IMR-90 (cell line): ENCODE measurements around the gene TCF25. TPM values are rescaled to one million over a fixed set of nuclear protein-coding genes. Genes with fewer than 3 reads are reported as not detected.

Experiments
- ATAC-seq: fragments of 200-7000 bp; cut with Tn5 transposase; 2 replicates; pipeline ENCODE4 v1.9.1; 2020; ENCODE audit warnings: low read depth, mild to moderate bottlenecking, moderate library complexity
- BruUV-seq: library from RNA; stranded (reverse); fragments of 400-500 nt; replicated peaks from 2 replicates; lab custom pipeline; 2021; lab: Mats Ljungman, UMichigan
- CTCF ChIA-PET: fragments of 300-600 bp; formaldehyde crosslinking; extraction: SDS; loops from one replicate; lab custom pipeline; 2021; ENCODE audit warnings: antibody characterized with exemption; lab: Yijun Ruan, JAX
- POLR2A ChIA-PET: fragments of 300-600 bp; sonication (Branson Sonifier 250); formaldehyde crosslinking; loops from one replicate; lab custom pipeline; 2022; ENCODE audit warnings: antibody characterized with exemption; ENCODE audit not compliant: unreplicated experiment; lab: Charles Lee
- DNase-seq: peaks from one replicate; pipeline ENCODE4 v3.0.0; 2013
- H2AFZ ChIP-seq: replicated peaks from 2 replicates; pipeline ENCODE3; 2013; ENCODE audit warnings: low read length, mild to moderate bottlenecking; ENCODE audit not compliant: poor library complexity
- H2AK5ac ChIP-seq: 2 replicates; pipeline ENCODE4 v1.6.1; 2013; ENCODE audit warnings: low read depth, low read length, inconsistent platforms
- H2AK9ac ChIP-seq: replicated peaks from 2 replicates; pipeline ENCODE3; 2013; ENCODE audit warnings: mild to moderate bottlenecking, low read depth, low read length, moderate library complexity; ENCODE audit not compliant: poor library complexity
- H2BK120ac ChIP-seq: 2 replicates; pipeline ENCODE4 v1.6.1; 2013; ENCODE audit warnings: low read depth, low read length, inconsistent platforms
- H2BK15ac ChIP-seq: 3 replicates; pipeline ENCODE4 v1.6.1; 2013; ENCODE audit warnings: low read depth, low read length, inconsistent platforms
- H2BK20ac ChIP-seq: 2 replicates; pipeline ENCODE4 v1.6.1; 2013; ENCODE audit warnings: low read depth, mild to moderate bottlenecking, inconsistent platforms, low read length, moderate library complexity
- H2BK5ac ChIP-seq: 2 replicates; pipeline ENCODE4 v1.6.1; 2013; ENCODE audit warnings: mild to moderate bottlenecking, low read depth, low read length, inconsistent platforms; ENCODE audit not compliant: poor library complexity, severe bottlenecking
- H3K14ac ChIP-seq: replicated peaks from 2 replicates; pipeline ENCODE4 v1.6.1; 2013; ENCODE audit warnings: low read depth, low read length, inconsistent platforms
- H3K18ac ChIP-seq: 2 replicates; pipeline ENCODE4 v1.6.1; 2013; ENCODE audit warnings: low read depth, low read length, control low read depth
- H3K23ac ChIP-seq: 2 replicates; pipeline ENCODE4 v1.6.1; 2013; ENCODE audit warnings: low read depth, low read length, inconsistent platforms
- H3K27ac ChIP-seq: 2 replicates; pipeline ENCODE4 v1.5.1; 2013; ENCODE audit warnings: mild to moderate bottlenecking, control low read depth, low read length; ENCODE audit not compliant: insufficient read depth
- H3K27me3 ChIP-seq: 2 replicates; pipeline ENCODE4 v1.6.1; 2013; ENCODE audit warnings: low read length; ENCODE audit not compliant: control insufficient read depth, insufficient read depth
- H3K36me3 ChIP-seq: 2 replicates; pipeline ENCODE4 v1.6.1; 2013; ENCODE audit warnings: low read length, mixed read lengths; ENCODE audit not compliant: control insufficient read depth, insufficient read depth
- H3K4ac ChIP-seq: 2 replicates; pipeline ENCODE4 v1.6.1; 2013; ENCODE audit warnings: low read depth, low read length, inconsistent platforms
- H3K4me1 ChIP-seq: 2 replicates; pipeline ENCODE4 v1.6.1; 2013; ENCODE audit warnings: low read length, mixed read lengths; ENCODE audit not compliant: control insufficient read depth, insufficient read depth
- H3K4me2 ChIP-seq: 2 replicates; pipeline ENCODE4 v1.6.1; 2013; ENCODE audit warnings: low read depth, mild to moderate bottlenecking, control low read depth, low read length, moderate library complexity
- H3K4me3 ChIP-seq: 2 replicates; pipeline ENCODE4 v1.5.1; 2013; ENCODE audit warnings: low read depth, mild to moderate bottlenecking, control low read depth, low read length, moderate library complexity; ENCODE audit not compliant: insufficient read depth
- H3K56ac ChIP-seq: 2 replicates; pipeline ENCODE4 v1.6.1; 2013; ENCODE audit warnings: low read length, inconsistent platforms; ENCODE audit not compliant: insufficient read depth; ENCODE audit errors: extremely low read depth
- H3K79me1 ChIP-seq, 2 experiments: 2 replicates each; pipeline ENCODE4 v1.6.1; 2013; ENCODE audit warnings: low read length in 2 of 2, inconsistent platforms in 1 of 2, low read depth in 1 of 2
- H3K9ac ChIP-seq: 2 replicates; pipeline ENCODE4 v1.6.1; 2013; ENCODE audit warnings: low read depth, low read length, control low read depth
- H3K9me1 ChIP-seq: 2 replicates; pipeline ENCODE4 v1.6.1; 2013; ENCODE audit warnings: low read length, inconsistent platforms; ENCODE audit not compliant: insufficient read depth
- H3K9me3 ChIP-seq: 2 replicates; pipeline ENCODE4 v1.6.1; 2013; ENCODE audit warnings: low read length; ENCODE audit not compliant: control insufficient read depth, insufficient read depth
- H4K20me1 ChIP-seq: 2 replicates; pipeline ENCODE4 v1.6.1; 2013; ENCODE audit warnings: low read length, inconsistent platforms; ENCODE audit not compliant: insufficient read depth
- H4K5ac ChIP-seq: 2 replicates; pipeline ENCODE4 v1.6.1; 2013; ENCODE audit warnings: mild to moderate bottlenecking, low read depth, low read length, control low read depth
- H4K8ac ChIP-seq, 2 experiments: 2 replicates each; pipeline ENCODE4 v1.6.1; 2013; ENCODE audit warnings: low read depth in 2 of 2, low read length in 2 of 2, control low read depth in 1 of 2, inconsistent platforms in 1 of 2
- H4K91ac ChIP-seq: 2 replicates; pipeline ENCODE4 v1.6.1; 2013; ENCODE audit warnings: low read depth, low read length, inconsistent platforms; ENCODE audit not compliant: insufficient read depth
- BHLHE40 ChIP-seq: fragments of 150-350 bp; IDR thresholded peaks from 2 replicates; pipeline ENCODE4 v1.6.1; 2016; ENCODE audit warnings: mild to moderate bottlenecking, low read depth, low read length
- CEBPB ChIP-seq: IDR thresholded peaks from 2 replicates; pipeline ENCODE4 v1.6.1; 2012; ENCODE audit warnings: low read depth, low read length, improper control_type of control experiment
- CHD1 ChIP-seq: IDR thresholded peaks from 2 replicates; pipeline ENCODE4 v1.6.1; 2012; ENCODE audit warnings: low read depth, low read length, improper control_type of control experiment
- MAFK ChIP-seq: IDR thresholded peaks from 2 replicates; pipeline ENCODE4 v1.6.1; 2012; ENCODE audit warnings: low read depth, low read length, improper control_type of control experiment
- MAZ ChIP-seq: IDR thresholded peaks from 2 replicates; pipeline ENCODE4 v1.6.1; 2012; ENCODE audit warnings: low read depth, mild to moderate bottlenecking, low read length, improper control_type of control experiment, moderate library complexity, borderline replicate concordance
- MXI1 ChIP-seq: IDR thresholded peaks from 2 replicates; pipeline ENCODE4 v1.6.1; 2012; ENCODE audit warnings: low read depth, mild to moderate bottlenecking, low read length, moderate library complexity, borderline replicate concordance
- NFE2L2 ChIP-seq: fragments of 150-350 bp; IDR thresholded peaks from 2 replicates; pipeline ENCODE4 v1.6.1; 2016; ENCODE audit warnings: low read depth, mild to moderate bottlenecking, low read length
- POLR2A ChIP-seq: IDR thresholded peaks from 2 replicates; pipeline ENCODE4 v1.6.1; 2012; ENCODE audit warnings: mild to moderate bottlenecking, low read depth, low read length
- RAD21 ChIP-seq: IDR thresholded peaks from 2 replicates; pipeline ENCODE4 v1.6.1; 2012; ENCODE audit warnings: low read length, improper control_type of control experiment
- RCOR1 ChIP-seq: IDR thresholded peaks from 2 replicates; pipeline ENCODE4 v1.6.1; 2012; ENCODE audit warnings: mild to moderate bottlenecking, low read length, improper control_type of control experiment; ENCODE audit not compliant: insufficient replicate concordance
- RFX5 ChIP-seq: IDR thresholded peaks from 2 replicates; pipeline ENCODE4 v1.8.0; 2012; ENCODE audit warnings: low read depth, mild to moderate bottlenecking, low read length, moderate library complexity
- SMC3 ChIP-seq: fragments of 150-350 bp; IDR thresholded peaks from 2 replicates; pipeline ENCODE4 v1.6.1; 2016; ENCODE audit warnings: low read depth, mild to moderate bottlenecking, antibody characterized with exemption, low read length, moderate library complexity
- USF2 ChIP-seq: fragments of 150-350 bp; IDR thresholded peaks from 2 replicates; pipeline ENCODE4 v1.6.1; 2017; ENCODE audit warnings: mild to moderate bottlenecking, antibody characterized with exemption, low read length, low read depth
- WGBS, 2 experiments: methylation state at CpG; one replicate each; pipeline versions ENCODE4 v1.1.5 to v1.1.7; 2013; ENCODE audit warnings: missing lambda C conversion rate in 2 of 2; ENCODE audit not compliant: insufficient read length in 1 of 2; ENCODE audit errors: extremely low coverage in 2 of 2; 5-methylcytosine and 5-hydroxymethylcytosine counted together
- dilution Hi-C: fragments of 300-500 bp; cut with HindIII; formaldehyde crosslinking; loops from one replicate; pipeline ENCODE4 v1.14.3; 2018; ENCODE audit warnings: low sequenced_read_pairs; ENCODE audit not compliant: unreplicated experiment
- in situ Hi-C: fragments of 300-500 bp; cut with MboI; formaldehyde crosslinking; loops from 3 replicates; pipeline ENCODE4 v1.14.3; 2019; ENCODE audit warnings: low sequenced_read_pairs, inconsistent platforms, mixed read lengths
- intact Hi-C: fragments of 100-400 bp; cut with micrococcal nuclease; formaldehyde crosslinking; loops from 2 replicates; pipeline ENCODE4 v1.10.0; 2022
- polyA plus RNA-seq, 3 experiments: library from polyadenylated mRNA; depleted of rRNA; stranded (reverse); fragments of >200 nt; gene quantifications; 2 replicates each; pipeline ENCODE4 v1.2.3, GENCODE V29; 2012; ENCODE audit warnings: low replicate concordance in 1 of 3
- total RNA-seq: library from RNA; depleted of rRNA; stranded (reverse); fragments of >200 nt; gene quantifications from 2 replicates; pipeline ENCODE4 v1.2.3, GENCODE V29; 2012
- TF ChIP-seq, protein P1 (sequence below): conservative IDR thresholded peaks from 2 replicates; pipeline ENCODE4 v1.5.1; 2012; ENCODE audit warnings: mild to moderate bottlenecking, low read depth, low read length, improper control_type of control experiment
- TF ChIP-seq, protein P2 (sequence below): fragments of 150-350 bp; IDR thresholded peaks from 2 replicates; pipeline ENCODE4 v1.6.1; 2016; ENCODE audit warnings: low read depth, mild to moderate bottlenecking, low read length, moderate library complexity, borderline replicate concordance

The TCF25 gene
- total and polyA plus RNA-seq, 2 of the 4 experiments (the other 2 are of a cell fraction), result 127 to 184 TPM

GRCh38 chr16:89904606-89905510 is 31.5 kb downstream of the TCF25 start:
- H3K27me3 ChIP-seq, result no peaks in the 10 kb centered on the region
- no peak for ATAC-seq
- H2AFZ ChIP-seq, result no peak overlapping the region
- H3K56ac ChIP-seq, result no peak overlapping the region
- H4K8ac ChIP-seq, result no peak overlapping the region
- no peak overlapping the region for H3K4me2 ChIP-seq
- ChIA-PET CTCF (no interaction called here), POLR2A (no interaction called here)
- H3K27ac ChIP-seq, result no peak overlapping the region
- no peak overlapping the region for H2BK20ac ChIP-seq
- dilution Hi-C loops (no loop called here), in situ Hi-C loops (no loop called here), intact Hi-C loops (no loop called here)
- no peaks in the 10 kb centered on the region for H3K9me3 ChIP-seq
- H3K9ac ChIP-seq, result no peak overlapping the region
- H4K91ac ChIP-seq, result no peak overlapping the region
- DNase-seq, result no peak
- BruUV-seq, result no TSS peak
- no peak overlapping the region for H2BK5ac ChIP-seq
- no peak overlapping the region for H3K23ac ChIP-seq
- no peak overlapping the region for H4K5ac ChIP-seq
- H2AK5ac ChIP-seq, result no peak overlapping the region
- H3K36me3 ChIP-seq, result peaks cover 69% of the 10 kb centered on the region
- no peaks in the 10 kb centered on the region; the same call in none of the 2 replicates for H4K20me1 ChIP-seq
- H3K9me1 ChIP-seq, result no peaks in the 10 kb centered on the region
- no peaks in the 10 kb centered on the region for H3K4me1 ChIP-seq
- TF ChIP-seq RFX5, result no peak
- TF ChIP-seq RCOR1, result no peak
- TF ChIP-seq BHLHE40, result no peak
- TF ChIP-seq NFE2L2, result no peak
- no peak for TF ChIP-seq MAZ
- no peak for TF ChIP-seq POLR2A
- TF ChIP-seq, protein P1, sequence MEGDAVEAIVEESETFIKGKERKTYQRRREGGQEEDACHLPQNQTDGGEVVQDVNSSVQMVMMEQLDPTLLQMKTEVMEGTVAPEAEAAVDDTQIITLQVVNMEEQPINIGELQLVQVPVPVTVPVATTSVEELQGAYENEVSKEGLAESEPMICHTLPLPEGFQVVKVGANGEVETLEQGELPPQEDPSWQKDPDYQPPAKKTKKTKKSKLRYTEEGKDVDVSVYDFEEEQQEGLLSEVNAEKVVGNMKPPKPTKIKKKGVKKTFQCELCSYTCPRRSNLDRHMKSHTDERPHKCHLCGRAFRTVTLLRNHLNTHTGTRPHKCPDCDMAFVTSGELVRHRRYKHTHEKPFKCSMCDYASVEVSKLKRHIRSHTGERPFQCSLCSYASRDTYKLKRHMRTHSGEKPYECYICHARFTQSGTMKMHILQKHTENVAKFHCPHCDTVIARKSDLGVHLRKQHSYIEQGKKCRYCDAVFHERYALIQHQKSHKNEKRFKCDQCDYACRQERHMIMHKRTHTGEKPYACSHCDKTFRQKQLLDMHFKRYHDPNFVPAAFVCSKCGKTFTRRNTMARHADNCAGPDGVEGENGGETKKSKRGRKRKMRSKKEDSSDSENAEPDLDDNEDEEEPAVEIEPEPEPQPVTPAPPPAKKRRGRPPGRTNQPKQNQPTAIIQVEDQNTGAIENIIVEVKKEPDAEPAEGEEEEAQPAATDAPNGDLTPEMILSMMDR, result no peak
- TF ChIP-seq CHD1, result no peak
- no peak for TF ChIP-seq CEBPB
- TF ChIP-seq SMC3, result no peak
- no peak for TF ChIP-seq RAD21
- TF ChIP-seq MXI1, result no peak
- TF ChIP-seq USF2, result no peak
- TF ChIP-seq MAFK, result no peak
- TF ChIP-seq, protein P2, sequence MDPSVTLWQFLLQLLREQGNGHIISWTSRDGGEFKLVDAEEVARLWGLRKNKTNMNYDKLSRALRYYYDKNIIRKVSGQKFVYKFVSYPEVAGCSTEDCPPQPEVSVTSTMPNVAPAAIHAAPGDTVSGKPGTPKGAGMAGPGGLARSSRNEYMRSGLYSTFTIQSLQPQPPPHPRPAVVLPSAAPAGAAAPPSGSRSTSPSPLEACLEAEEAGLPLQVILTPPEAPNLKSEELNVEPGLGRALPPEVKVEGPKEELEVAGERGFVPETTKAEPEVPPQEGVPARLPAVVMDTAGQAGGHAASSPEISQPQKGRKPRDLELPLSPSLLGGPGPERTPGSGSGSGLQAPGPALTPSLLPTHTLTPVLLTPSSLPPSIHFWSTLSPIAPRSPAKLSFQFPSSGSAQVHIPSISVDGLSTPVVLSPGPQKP, result no peak
- 90% methylated on average over 13 of the region's 31 CpGs; no CpG with 5 or more reads in 1 of the 2 experiments for WGBS, 2 experiments
- H3K79me1 ChIP-seq, result peaks cover 3 to 16% of the 10 kb centered on the region in 2 experiments; a peak in 3 of 4 replicates
- no peak overlapping the region for H3K18ac ChIP-seq
- H3K4me3 ChIP-seq, result no peak overlapping the region
- no peak overlapping the region for H3K14ac ChIP-seq
- H2BK15ac ChIP-seq, result no peak overlapping the region
- peak overlapping the region; percentile 65 for H2AK9ac ChIP-seq
- no peak overlapping the region for H3K4ac ChIP-seq
- no peak overlapping the region for H2BK120ac ChIP-seq
